Tibial nerve (tissue), 3 donors: Measurements from ENCODE around the gene CETN1.

Experiments used
- CTCF ChIP-seq, 5 experiments: fragments of 200-600 bp in 3 of 5; fragments of 450-650 bp in 2 of 5; sonication (generic) in 3 of 5; IDR thresholded peaks; one replicate each; pipeline ENCODE4 v1.5.1; 2016 to 2019; ENCODE audit warnings: antibody characterized with exemption in 5 of 5, mild to moderate bottlenecking in 3 of 5, moderate library complexity in 2 of 5
- POLR2A ChIP-seq, 2 donors: fragments of 450-650 bp; IDR thresholded peaks; one replicate each; pipeline ENCODE4 v1.6.1; 2017; ENCODE audit warnings: antibody characterized with exemption in 2 of 2, mild to moderate bottlenecking in 2 of 2, moderate library complexity in 2 of 2

- no peak for TF ChIP-seq CTCF (IDR thresholded peaks at IDR 0.05)
- no peak for TF ChIP-seq POLR2A (IDR thresholded peaks at IDR 0.05)
Observed at GRCh38 chr18:573385-573784, 6.8 kb upstream of the CETN1 start.
